Prostate gland (tissue), 2 donors: Measurements from ENCODE around the gene CACNA1A. TPM values are rescaled to one million over a fixed set of nuclear protein-coding genes. Genes with fewer than 3 reads are reported as not detected.

Experiments
- DNase-seq: peaks from one replicate; pipeline ENCODE4 v3.0.0-alpha.2; 2019; ENCODE audit warnings: low spot score
- H3K27ac ChIP-seq, 2 donors: fragments of 200-600 bp; sonication (generic); 2 replicates each; pipeline ENCODE4 v1.5.1; 2017 to 2019
- H3K27me3 ChIP-seq: fragments of 200-600 bp; sonication (generic); replicated peaks from 2 replicates; pipeline ENCODE4 v1.5.1; 2019; ENCODE audit not compliant: insufficient read depth
- H3K36me3 ChIP-seq, 2 donors: fragments of 200-600 bp; sonication (generic); 1 replicate in 1 of 2; 2 replicates in 1 of 2; pipeline versions ENCODE4 v1.5.1 to v1.8.1; 2017 to 2019
- H3K4me1 ChIP-seq: fragments of 200-600 bp; sonication (generic); replicated peaks from 2 replicates; pipeline ENCODE4 v1.5.1; 2019
- H3K4me3 ChIP-seq, 2 donors: fragments of 200-600 bp; sonication (generic); 2 replicates each; pipeline ENCODE4 v1.5.1; 2017 to 2019
- H3K9me3 ChIP-seq: fragments of 200-600 bp; sonication (generic); 2 replicates; pipeline ENCODE4 v1.5.1; 2017
- POLR2A ChIP-seq: fragments of 450-650 bp; IDR thresholded peaks from one replicate; pipeline ENCODE4 v1.6.1; 2016; ENCODE audit warnings: antibody characterized with exemption, mild to moderate bottlenecking
- POLR2AphosphoS5 ChIP-seq: sonication (generic); formaldehyde crosslinking; IDR thresholded peaks from one replicate; pipeline ENCODE4 v1.6.1; 2017; ENCODE audit warnings: antibody characterized with exemption
- WGBS: methylation state at CpG from one replicate; pipeline ENCODE4 v1.1.5; 2018; 5-methylcytosine and 5-hydroxymethylcytosine counted together
- intact Hi-C: fragments of 100-400 bp; cut with DNase I; formaldehyde crosslinking; loops from one replicate; pipeline ENCODE4 v1.14.2; 2022
- total RNA-seq, 2 donors: library from RNA; depleted of rRNA; stranded (reverse); fragments of >200 nt; gene quantifications; one replicate each; pipeline ENCODE4 v1.1.0, GENCODE V29; 2016
- TF ChIP-seq, protein P1 (sequence below), 4 experiments: fragments of 200-600 bp in 2 of 4; fragments of 450-650 bp in 2 of 4; sonication (generic) in 2 of 4; IDR thresholded peaks; 1 replicate in 3 of 4; 2 replicates in 1 of 4; pipeline ENCODE4 v1.5.1; 2016 to 2019; ENCODE audit warnings: antibody characterized with exemption in 4 of 4, mild to moderate bottlenecking in 2 of 4, moderate library complexity in 2 of 4

The CACNA1A gene
- total RNA-seq, 2 donors from 2014 or later, result 0.46 to 12.4 TPM

DNA sequence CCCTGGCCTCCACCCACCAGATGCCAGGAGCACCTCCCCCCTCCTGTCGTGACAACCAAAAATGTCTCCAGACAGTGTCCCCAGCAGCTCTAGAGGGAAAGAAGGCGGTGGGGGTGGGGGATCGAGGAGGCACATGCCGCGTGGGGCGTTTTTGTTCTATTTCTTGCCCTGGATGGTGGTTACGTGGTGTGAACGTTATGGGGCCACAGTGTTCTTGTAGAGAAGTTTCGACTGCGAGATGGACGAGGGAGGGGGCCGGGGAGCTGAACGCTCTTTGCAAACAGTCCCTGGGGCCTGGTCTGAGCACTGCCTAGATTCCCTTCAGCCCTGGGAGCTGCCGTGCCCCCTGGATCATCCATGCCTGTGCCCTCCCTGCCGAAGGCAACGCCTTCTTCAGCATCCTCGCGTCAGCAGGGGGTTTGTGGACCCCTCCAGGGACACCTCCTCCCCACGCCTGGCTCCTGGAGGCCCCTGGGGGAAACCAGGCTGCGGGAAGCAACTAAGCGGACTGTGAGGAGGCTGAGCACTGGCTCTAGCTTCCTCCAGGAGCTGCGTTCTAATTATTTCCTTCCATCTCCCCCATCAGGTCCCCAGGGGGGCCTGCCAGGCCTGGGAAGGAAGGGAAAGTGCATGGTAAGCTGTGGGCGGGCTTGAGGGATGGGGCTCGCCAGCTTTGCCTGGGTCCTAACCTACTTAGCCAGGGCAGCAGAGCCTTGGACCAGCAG, 224.6 kb downstream of the CACNA1A start:
- intact Hi-C loops, result no loop called here
- 32% methylated on average over 18 of the region's 24 CpGs for WGBS
- peaks cover 3% of the 10 kb centered on the region for H3K27me3 ChIP-seq
- no peak for DNase-seq
- TF ChIP-seq, protein P1, sequence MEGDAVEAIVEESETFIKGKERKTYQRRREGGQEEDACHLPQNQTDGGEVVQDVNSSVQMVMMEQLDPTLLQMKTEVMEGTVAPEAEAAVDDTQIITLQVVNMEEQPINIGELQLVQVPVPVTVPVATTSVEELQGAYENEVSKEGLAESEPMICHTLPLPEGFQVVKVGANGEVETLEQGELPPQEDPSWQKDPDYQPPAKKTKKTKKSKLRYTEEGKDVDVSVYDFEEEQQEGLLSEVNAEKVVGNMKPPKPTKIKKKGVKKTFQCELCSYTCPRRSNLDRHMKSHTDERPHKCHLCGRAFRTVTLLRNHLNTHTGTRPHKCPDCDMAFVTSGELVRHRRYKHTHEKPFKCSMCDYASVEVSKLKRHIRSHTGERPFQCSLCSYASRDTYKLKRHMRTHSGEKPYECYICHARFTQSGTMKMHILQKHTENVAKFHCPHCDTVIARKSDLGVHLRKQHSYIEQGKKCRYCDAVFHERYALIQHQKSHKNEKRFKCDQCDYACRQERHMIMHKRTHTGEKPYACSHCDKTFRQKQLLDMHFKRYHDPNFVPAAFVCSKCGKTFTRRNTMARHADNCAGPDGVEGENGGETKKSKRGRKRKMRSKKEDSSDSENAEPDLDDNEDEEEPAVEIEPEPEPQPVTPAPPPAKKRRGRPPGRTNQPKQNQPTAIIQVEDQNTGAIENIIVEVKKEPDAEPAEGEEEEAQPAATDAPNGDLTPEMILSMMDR (IDR thresholded peaks at IDR 0.05), result no peak
- TF ChIP-seq POLR2A (no peak), POLR2AphosphoS5 (no peak)
- no peak overlapping the region for H3K4me3 ChIP-seq
- H3K4me1 ChIP-seq, result no peaks in the 10 kb centered on the region
- no peaks in the 10 kb centered on the region for H3K9me3 ChIP-seq
- no peak overlapping the region for H3K27ac ChIP-seq
- H3K36me3 ChIP-seq, result no peaks in the 10 kb centered on the region

DNA sequence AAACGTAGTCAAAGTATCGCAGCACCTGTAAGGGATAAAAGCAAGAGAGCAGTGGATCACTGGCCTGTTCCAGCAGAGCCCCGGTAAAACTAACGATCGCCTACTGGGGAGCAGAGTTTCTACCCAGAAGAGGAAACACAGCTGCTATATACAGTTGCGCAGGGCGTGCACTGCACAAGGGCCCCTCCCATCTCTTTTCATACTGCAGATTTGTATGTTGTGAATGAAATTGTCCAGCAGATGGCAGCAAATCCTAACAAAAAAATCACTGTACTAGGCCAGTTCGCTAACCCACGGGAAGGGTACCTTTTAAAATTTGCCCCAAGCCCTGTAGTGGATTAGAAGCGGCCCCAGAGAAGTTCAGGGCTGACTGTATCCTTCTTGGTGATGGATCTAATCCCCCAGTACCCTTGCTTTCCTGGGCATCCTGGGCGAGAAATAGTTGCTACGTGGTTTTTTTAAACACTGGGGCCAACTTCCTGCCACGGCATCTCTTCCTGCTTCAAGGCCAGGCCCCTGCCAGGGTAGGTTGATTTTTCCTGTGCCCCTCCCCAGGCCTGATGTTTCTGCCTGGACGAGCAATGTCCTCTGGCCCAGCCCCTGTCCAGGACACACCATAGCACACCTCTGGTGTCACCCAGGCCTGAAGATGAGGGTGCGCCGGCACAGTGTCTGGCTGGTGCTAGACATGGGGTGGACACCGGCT, 229.0 kb downstream of the CACNA1A start:
- DNase-seq, result peak; percentile 49
- WGBS, result 50% methylated on average over 17 of the region's 17 CpGs

DNA sequence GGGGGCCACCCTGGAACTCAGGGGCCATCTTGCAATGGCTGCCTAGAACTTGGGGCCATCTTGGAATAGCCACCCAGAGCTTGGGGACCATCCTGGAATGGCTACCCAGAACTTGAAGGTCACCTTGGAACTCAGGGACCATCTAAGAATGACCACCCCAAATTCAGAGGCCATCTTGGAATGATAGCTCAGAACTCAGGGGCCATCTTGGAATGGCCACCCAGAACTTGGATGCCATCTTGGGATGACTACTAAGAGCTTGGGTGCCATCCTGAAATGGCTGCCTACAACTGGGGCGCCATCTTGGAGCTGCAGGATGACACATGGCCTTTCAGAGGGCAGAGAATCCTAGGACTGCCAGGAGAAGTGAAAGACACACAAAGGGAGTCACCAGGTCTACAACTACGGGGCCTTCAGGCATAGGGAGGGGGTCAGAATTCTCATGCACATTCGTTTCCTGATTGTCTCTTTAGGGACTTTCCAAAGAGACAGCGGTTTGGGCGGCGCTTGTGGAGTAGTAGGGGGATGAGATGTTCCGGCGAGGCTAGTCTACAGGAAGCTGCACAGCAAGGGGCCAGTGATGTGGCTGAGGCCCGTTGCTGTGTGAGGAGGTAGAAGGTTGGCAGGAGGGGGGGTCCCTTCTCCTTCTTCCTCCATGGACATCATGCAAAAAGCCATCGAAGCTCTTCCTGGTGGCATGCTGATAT, 231.1 kb downstream of the CACNA1A start:
- Histone ChIP-seq H3K36me3 (no peaks in the 10 kb centered on the region), H3K27me3 (no peaks in the 10 kb centered on the region), H3K27ac (no peak overlapping the region), H3K4me1 (no peaks in the 10 kb centered on the region), H3K4me3 (no peak overlapping the region), H3K9me3 (no peaks in the 10 kb centered on the region)
- no peak for TF ChIP-seq POLR2AphosphoS5
- TF ChIP-seq, protein P1 (IDR thresholded peaks at IDR 0.05), result no peak
- no peak for TF ChIP-seq POLR2A
- intact Hi-C loops, result loop anchor here (5.0 kb wide), 1 partner anchor 447 kb away; no protein-coding TSS in a partner anchor
- 81% methylated on average over 10 of the region's 10 CpGs for WGBS
- no peak for DNase-seq

More for the DNA sequence above, 229.0 kb downstream of the CACNA1A start:
- intact Hi-C loops, result loop anchor here (2.0 to 5.0 kb wide), 2 partner anchors 312 to 445 kb away; no protein-coding TSS in a partner anchor
- TF ChIP-seq, protein P1 (IDR thresholded peaks at IDR 0.05), result peak; percentile 42 to 79 (median 74)
- no peak for TF ChIP-seq POLR2AphosphoS5
- H3K4me1 ChIP-seq, result no peaks in the 10 kb centered on the region
- H3K4me3 ChIP-seq, result no peak overlapping the region
- H3K36me3 ChIP-seq, result no peaks in the 10 kb centered on the region
- no peaks in the 10 kb centered on the region for H3K27me3 ChIP-seq
- H3K9me3 ChIP-seq, result no peaks in the 10 kb centered on the region
- H3K27ac ChIP-seq, result no peak overlapping the region

DNA sequence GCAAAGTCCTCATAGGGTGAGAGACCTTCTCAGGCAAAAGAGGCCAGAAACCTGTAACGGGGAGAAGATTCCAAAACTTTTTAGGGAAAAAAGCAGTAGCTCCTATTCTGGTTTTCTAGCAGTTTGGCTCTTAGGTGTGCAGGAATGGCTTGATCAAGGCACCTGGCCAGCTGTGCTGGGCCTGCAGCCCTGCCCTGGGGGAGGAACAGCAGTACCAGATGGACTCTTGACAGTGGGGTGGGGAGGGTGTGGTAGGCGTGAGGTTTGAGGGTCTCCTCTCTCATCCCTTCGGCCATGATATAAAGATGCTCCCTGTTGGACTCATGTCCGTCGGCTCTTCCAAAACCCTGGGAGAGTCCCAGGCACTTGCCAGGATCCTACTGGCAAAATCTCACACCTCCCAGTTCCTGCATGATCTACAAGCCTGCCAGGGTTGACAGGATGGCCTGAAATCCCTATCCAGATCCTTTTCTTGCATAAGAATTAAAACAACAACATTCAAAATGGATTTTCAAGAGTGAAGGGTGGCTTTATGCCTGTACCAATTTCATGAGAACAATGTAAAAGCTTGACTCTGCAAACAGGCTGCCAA, 235.7 kb downstream of the CACNA1A start:
- Histone ChIP-seq H3K36me3 (no peaks in the 10 kb centered on the region), H3K9me3 (no peaks in the 10 kb centered on the region), H3K4me1 (no peaks in the 10 kb centered on the region), H3K27me3 (no peaks in the 10 kb centered on the region), H3K27ac (no peak overlapping the region), H3K4me3 (no peak overlapping the region)
- 93% methylated on average over 5 of the region's 5 CpGs for WGBS
- intact Hi-C loops, result no loop called here
- DNase-seq, result no peak
- no peak for TF ChIP-seq POLR2AphosphoS5
- TF ChIP-seq POLR2A, result no peak
- TF ChIP-seq, protein P1 (IDR thresholded peaks at IDR 0.05), result no peak
